Measurements from ENCODE around the gene PTH1R. TPM values are rescaled to one million over a fixed set of nuclear protein-coding genes. Genes with fewer than 3 reads are reported as not detected.
A peak's percentile ranks its signal among the peaks of the same experiment; 100 is the strongest.

PTH1R gene
- total RNA-seq, 4 donors from 2014 or later: 1.1 to 4.2 (median 3.0) TPM

DNA sequence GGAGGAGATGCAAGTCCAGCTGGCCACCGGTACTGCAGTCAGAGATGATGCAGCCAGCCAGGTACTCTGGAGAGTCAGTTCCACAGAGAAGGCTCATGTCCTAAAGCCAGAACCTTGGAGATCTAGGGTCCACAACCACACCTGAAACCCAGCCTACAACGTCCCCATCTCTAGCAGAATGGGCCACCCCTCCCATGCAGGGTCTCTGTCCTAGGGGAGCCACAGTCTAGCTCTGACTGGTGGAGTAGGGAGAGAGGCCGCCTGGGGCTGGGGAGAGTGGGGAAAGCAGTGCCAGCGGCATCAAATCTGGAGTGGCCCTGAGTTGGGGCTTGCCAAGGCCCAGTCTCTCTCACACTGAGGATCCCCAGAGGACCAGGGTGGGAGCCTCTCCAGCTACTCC lies 43.5 kb downstream of the PTH1R start:
- no peaks in the 10 kb centered on the region for H3K9me3 ChIP-seq
- H3K27ac ChIP-seq: no peak overlapping the region
- H3K36me3 ChIP-seq: peaks cover 90% of the 10 kb centered on the region
- H3K4me3 ChIP-seq: no peak overlapping the region
- H3K27me3 ChIP-seq: no peaks in the 10 kb centered on the region
- DNase-seq (ENCODE audit: low spot score in 2 of 2): peak in 1 of 2 donors; percentile 42
- WGBS: 77% methylated on average over 4 of the region's 4 CpGs
- H3K4me1 ChIP-seq: peaks cover 4% of the 10 kb centered on the region
- TF ChIP-seq POLR2AphosphoS5 (IDR thresholded peaks at IDR 0.05): no peak

DNA sequence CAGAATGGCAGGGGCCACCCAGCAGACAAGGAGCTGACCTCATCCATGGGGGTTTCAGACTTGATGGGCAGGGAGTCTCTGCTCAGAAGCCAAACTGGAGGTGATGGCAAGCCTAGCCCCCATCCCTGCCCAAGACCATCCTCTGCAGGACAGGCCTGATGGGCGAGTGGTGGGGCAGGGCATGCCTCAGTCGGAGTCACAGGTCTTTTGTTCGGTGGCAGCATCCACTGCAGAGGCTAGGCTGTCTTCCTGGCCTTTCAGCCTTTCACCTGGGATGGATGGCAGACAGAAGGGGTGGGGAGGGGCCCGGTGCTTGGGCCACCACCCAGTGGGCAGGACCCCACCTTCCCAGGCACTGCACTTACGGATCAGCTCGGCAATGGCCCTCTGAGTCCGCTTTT lies 44.4 kb downstream of the PTH1R start:
- H3K9me3 ChIP-seq: no peaks in the 10 kb centered on the region
- no peak for TF ChIP-seq POLR2AphosphoS5 (IDR thresholded peaks at IDR 0.05)
- no peak for TF ChIP-seq POLR2A (IDR thresholded peaks at IDR 0.05)
- TF ChIP-seq EP300 (IDR thresholded peaks at IDR 0.05): no peak
- TF ChIP-seq, protein P1, sequence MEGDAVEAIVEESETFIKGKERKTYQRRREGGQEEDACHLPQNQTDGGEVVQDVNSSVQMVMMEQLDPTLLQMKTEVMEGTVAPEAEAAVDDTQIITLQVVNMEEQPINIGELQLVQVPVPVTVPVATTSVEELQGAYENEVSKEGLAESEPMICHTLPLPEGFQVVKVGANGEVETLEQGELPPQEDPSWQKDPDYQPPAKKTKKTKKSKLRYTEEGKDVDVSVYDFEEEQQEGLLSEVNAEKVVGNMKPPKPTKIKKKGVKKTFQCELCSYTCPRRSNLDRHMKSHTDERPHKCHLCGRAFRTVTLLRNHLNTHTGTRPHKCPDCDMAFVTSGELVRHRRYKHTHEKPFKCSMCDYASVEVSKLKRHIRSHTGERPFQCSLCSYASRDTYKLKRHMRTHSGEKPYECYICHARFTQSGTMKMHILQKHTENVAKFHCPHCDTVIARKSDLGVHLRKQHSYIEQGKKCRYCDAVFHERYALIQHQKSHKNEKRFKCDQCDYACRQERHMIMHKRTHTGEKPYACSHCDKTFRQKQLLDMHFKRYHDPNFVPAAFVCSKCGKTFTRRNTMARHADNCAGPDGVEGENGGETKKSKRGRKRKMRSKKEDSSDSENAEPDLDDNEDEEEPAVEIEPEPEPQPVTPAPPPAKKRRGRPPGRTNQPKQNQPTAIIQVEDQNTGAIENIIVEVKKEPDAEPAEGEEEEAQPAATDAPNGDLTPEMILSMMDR (IDR thresholded peaks at IDR 0.05): no peak
- DNase-seq (ENCODE audit: low spot score in 2 of 2): peak in 1 of 2 donors; percentile 49
- H3K27ac ChIP-seq: no peak overlapping the region
- no peak overlapping the region for H3K4me3 ChIP-seq
- H3K36me3 ChIP-seq: peaks cover 92% of the 10 kb centered on the region
- peaks cover 13% of the 10 kb centered on the region for H3K4me1 ChIP-seq
- 92% methylated on average over 6 of the region's 7 CpGs for WGBS
- no peaks in the 10 kb centered on the region for H3K27me3 ChIP-seq

DNA sequence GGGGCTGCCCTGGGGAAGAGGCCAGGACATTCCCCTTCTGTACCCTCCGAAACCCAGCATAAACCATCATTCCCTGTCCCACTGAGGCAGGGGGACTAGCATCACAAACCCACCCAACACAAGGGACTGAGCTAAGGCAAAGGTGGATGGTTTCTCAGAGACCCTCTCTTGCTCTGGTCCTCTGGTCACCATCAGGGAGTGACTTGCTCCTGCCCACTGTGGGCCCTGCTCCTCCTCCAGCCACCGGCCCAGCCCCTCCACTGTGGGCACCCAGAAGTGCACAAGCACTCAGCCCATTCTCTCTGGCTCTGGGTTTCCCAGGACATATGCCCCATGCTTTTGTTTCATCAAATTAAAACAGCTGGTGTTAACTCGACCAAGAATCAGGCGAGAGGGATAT lies 44.9 kb downstream of the PTH1R start:
- H3K4me3 ChIP-seq: no peak overlapping the region
- peak in 1 of 2 donors; percentile 38 for DNase-seq (ENCODE audit: low spot score in 2 of 2)
- peaks cover 87% of the 10 kb centered on the region for H3K36me3 ChIP-seq
- WGBS: 80% methylated on average over 1 of the region's 4 CpGs
- H3K4me1 ChIP-seq: peaks cover 18% of the 10 kb centered on the region
- H3K27ac ChIP-seq: no peak overlapping the region
- no peaks in the 10 kb centered on the region for H3K9me3 ChIP-seq
- no peaks in the 10 kb centered on the region for H3K27me3 ChIP-seq
- TF ChIP-seq POLR2AphosphoS5 (IDR thresholded peaks at IDR 0.05) (no peak), EP300 (IDR thresholded peaks at IDR 0.05) (no peak), POLR2A (IDR thresholded peaks at IDR 0.05) (no peak)
- TF ChIP-seq, protein P1 (IDR thresholded peaks at IDR 0.05): no peak

DNA sequence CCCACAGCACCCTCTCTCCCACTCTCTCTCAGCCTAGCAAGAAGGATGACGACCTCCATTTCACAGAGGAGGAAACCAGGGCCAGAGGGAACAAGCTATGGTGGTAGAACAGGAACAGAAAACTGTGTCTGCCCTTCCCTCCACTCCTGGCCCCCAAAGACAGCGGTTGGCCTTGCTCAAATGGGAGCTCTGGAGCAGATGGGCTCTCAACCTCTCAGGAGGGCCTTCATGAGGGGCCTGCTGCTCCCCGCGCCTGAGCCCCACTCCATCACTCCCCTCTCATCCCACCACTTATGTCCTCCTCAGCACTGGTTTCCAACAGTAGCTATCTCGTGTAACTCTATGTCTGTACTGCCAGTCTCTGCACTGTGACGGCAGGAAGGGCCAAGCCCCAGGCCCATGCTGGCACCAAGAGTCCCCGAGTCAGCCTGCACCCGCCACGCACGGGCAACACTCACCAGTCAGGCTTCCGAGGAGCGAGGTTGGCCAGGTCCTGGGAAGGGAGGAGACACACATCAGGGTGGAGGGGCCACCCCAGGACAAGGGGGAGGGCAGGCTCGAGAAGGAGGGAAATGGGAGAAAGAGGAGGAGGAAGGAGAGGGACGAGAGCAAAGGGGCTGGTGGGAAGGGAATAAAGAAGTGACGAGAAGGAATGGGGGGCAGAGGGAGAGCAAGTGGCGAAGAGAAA lies 45.5 kb downstream of the PTH1R start:
- WGBS: 91% methylated on average over 16 of the region's 16 CpGs
- TF ChIP-seq, protein P1 (IDR thresholded peaks at IDR 0.05): no peak
- no peak for TF ChIP-seq POLR2A (IDR thresholded peaks at IDR 0.05)
- no peak for TF ChIP-seq POLR2AphosphoS5 (IDR thresholded peaks at IDR 0.05)
- no peak for TF ChIP-seq EP300 (IDR thresholded peaks at IDR 0.05)
- H3K4me1 ChIP-seq: peaks cover 24% of the 10 kb centered on the region
- no peak overlapping the region for H3K4me3 ChIP-seq
- no peak overlapping the region for H3K27ac ChIP-seq
- peaks cover 81% of the 10 kb centered on the region for H3K36me3 ChIP-seq
- no peaks in the 10 kb centered on the region for H3K27me3 ChIP-seq
- no peaks in the 10 kb centered on the region for H3K9me3 ChIP-seq
- DNase-seq (ENCODE audit: low spot score in 2 of 2): peak in 1 of 2 donors; percentile 54

DNA sequence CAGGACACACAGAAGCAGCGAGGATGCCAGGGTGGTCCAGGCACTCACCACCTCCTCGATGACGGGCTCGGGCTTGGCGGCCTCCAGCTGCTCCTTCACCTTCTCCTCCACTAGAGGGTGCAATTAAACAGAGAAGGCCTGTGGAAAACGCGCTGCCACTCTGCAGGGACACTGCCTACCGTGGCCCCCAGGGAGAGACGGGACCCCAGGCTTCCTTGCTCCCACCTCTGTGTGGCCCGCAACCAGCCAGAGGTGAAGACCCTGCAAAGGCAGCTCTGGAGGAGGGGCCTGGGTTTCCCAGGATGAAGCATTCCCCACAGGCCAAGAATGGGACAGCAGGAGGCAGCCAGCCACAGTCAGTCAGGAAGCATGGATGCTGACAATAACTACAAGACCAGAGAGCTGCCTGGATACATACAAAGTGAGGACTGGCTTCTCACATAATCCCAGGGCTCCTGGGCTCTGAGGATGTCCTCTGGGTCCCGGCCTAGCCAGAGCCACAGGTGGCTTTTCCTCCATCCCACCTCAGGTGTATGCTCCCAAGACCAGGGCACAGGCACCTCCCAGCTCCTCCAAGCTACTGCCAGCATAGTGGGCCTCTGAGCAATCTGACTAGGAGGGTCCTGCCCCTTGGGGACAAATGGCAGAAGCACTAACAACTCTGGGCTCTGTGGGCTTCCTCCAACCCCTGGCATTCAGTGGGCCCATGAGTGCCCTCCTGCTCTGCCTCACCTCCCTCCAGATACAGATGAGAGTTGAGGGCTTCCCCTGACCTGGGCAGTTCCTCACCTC lies 46.2 kb downstream of the PTH1R start:
- DNase-seq (ENCODE audit: low spot score in 2 of 2): peak in 1 of 2 donors; percentile 63
- peaks cover 26% of the 10 kb centered on the region for H3K4me1 ChIP-seq
- no peak overlapping the region for H3K27ac ChIP-seq
- no peaks in the 10 kb centered on the region for H3K27me3 ChIP-seq
- no peak overlapping the region for H3K4me3 ChIP-seq
- H3K36me3 ChIP-seq: peaks cover 73% of the 10 kb centered on the region
- WGBS: 48% methylated on average over 4 of the region's 11 CpGs
- TF ChIP-seq POLR2AphosphoS5 (IDR thresholded peaks at IDR 0.05): no peak
- TF ChIP-seq, protein P1 (IDR thresholded peaks at IDR 0.05): peak; percentile 22 to 58
- H3K9me3 ChIP-seq: no peaks in the 10 kb centered on the region

All from suprapubic skin (tissue), 4 donors.